Suprapubic skin (tissue), 4 donors: ENCODE measurements around the gene DAB1. TPM values are rescaled to one million over a fixed set of nuclear protein-coding genes. Genes with fewer than 3 reads are reported as not detected.

ENCODE experiments used
- DNase-seq, 2 donors: peaks; one replicate each; pipeline ENCODE4 v3.0.0-alpha.2; 2019; ENCODE audit warnings: low spot score in 2 of 2
- H3K27ac ChIP-seq: fragments of 200-600 bp; sonication (generic); one replicate; pipeline ENCODE4 v1.5.1; 2019
- H3K27me3 ChIP-seq: fragments of 200-600 bp; sonication (generic); one replicate; pipeline ENCODE4 v1.5.1; 2019
- H3K36me3 ChIP-seq: fragments of 200-600 bp; sonication (generic); one replicate; pipeline ENCODE4 v1.5.1; 2019
- H3K4me1 ChIP-seq: fragments of 200-600 bp; sonication (generic); one replicate; pipeline ENCODE4 v1.5.1; 2019
- H3K4me3 ChIP-seq: fragments of 200-600 bp; sonication (generic); one replicate; pipeline ENCODE4 v1.5.1; 2019; ENCODE audit warnings: mild to moderate bottlenecking
- H3K9me3 ChIP-seq: fragments of 200-600 bp; sonication (generic); one replicate; pipeline ENCODE4 v1.5.1; 2019
- EP300 ChIP-seq: sonication (generic); formaldehyde crosslinking; IDR thresholded peaks from one replicate; pipeline ENCODE4 v1.6.1; 2017; ENCODE audit warnings: antibody characterized with exemption
- POLR2A ChIP-seq, 2 donors: fragments of 450-650 bp; IDR thresholded peaks; one replicate each; pipeline ENCODE4 v1.6.1; 2017; ENCODE audit warnings: antibody characterized with exemption in 2 of 2, mild to moderate bottlenecking in 2 of 2, moderate library complexity in 2 of 2
- POLR2AphosphoS5 ChIP-seq, 3 donors: sonication (generic); formaldehyde crosslinking; IDR thresholded peaks; one replicate each; pipeline ENCODE4 v1.6.1; 2017; ENCODE audit warnings: antibody characterized with exemption in 3 of 3
- WGBS: methylation state at CpG from one replicate; pipeline ENCODE4 v1.1.5; 2018; 5-methylcytosine and 5-hydroxymethylcytosine counted together
- total RNA-seq, 4 donors: library from RNA; depleted of rRNA; stranded (reverse); fragments of >200 nt; gene quantifications; one replicate each; pipeline ENCODE4 v1.1.0, GENCODE V29; 2016
- TF ChIP-seq, protein P1 (sequence below), 2 donors: fragments of 200-600 bp in 1 of 2; fragments of 450-650 bp in 1 of 2; sonication (generic) in 1 of 2; IDR thresholded peaks; one replicate each; pipeline ENCODE4 v1.5.1; 2016 to 2019; ENCODE audit warnings: antibody characterized with exemption in 2 of 2, mild to moderate bottlenecking in 1 of 2, moderate library complexity in 1 of 2

Gene DAB1
- total RNA-seq, 4 donors from 2014 or later: 0.17 to 1.0 (median 0.30) TPM

DNA sequence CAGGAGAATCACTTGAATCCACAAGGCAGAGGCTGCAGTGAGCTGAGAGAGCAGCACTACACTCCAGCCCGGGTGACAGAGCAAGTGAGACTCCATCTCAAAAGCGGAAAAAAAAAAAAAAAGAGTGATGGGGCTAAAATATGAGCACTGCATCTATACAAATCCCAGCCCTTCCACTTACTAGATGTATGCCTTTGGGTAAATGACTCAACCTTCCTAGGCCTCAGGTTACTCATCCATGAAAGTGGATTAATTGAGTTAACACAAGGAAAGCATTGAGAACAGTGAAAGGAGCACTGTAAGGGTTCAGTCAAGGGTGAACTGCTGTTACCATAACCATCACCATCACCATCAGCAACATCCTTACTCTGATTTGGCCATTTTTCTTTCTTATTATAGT is 231.6 kb downstream of the DAB1 start:
- TF ChIP-seq EP300 (no peak), POLR2AphosphoS5 (IDR thresholded peaks at IDR 0.05) (no peak), POLR2A (IDR thresholded peaks at IDR 0.05) (no peak)
- TF ChIP-seq, protein P1, sequence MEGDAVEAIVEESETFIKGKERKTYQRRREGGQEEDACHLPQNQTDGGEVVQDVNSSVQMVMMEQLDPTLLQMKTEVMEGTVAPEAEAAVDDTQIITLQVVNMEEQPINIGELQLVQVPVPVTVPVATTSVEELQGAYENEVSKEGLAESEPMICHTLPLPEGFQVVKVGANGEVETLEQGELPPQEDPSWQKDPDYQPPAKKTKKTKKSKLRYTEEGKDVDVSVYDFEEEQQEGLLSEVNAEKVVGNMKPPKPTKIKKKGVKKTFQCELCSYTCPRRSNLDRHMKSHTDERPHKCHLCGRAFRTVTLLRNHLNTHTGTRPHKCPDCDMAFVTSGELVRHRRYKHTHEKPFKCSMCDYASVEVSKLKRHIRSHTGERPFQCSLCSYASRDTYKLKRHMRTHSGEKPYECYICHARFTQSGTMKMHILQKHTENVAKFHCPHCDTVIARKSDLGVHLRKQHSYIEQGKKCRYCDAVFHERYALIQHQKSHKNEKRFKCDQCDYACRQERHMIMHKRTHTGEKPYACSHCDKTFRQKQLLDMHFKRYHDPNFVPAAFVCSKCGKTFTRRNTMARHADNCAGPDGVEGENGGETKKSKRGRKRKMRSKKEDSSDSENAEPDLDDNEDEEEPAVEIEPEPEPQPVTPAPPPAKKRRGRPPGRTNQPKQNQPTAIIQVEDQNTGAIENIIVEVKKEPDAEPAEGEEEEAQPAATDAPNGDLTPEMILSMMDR (IDR thresholded peaks at IDR 0.05): no peak
- H3K27ac ChIP-seq: no peak overlapping the region
- H3K9me3 ChIP-seq: no peaks in the 10 kb centered on the region
- 94% methylated on average over 2 of the region's 2 CpGs for WGBS
- DNase-seq: no peak
- H3K36me3 ChIP-seq: no peaks in the 10 kb centered on the region
- no peaks in the 10 kb centered on the region for H3K4me1 ChIP-seq
- no peaks in the 10 kb centered on the region for H3K27me3 ChIP-seq
- H3K4me3 ChIP-seq: no peak overlapping the region

DNA sequence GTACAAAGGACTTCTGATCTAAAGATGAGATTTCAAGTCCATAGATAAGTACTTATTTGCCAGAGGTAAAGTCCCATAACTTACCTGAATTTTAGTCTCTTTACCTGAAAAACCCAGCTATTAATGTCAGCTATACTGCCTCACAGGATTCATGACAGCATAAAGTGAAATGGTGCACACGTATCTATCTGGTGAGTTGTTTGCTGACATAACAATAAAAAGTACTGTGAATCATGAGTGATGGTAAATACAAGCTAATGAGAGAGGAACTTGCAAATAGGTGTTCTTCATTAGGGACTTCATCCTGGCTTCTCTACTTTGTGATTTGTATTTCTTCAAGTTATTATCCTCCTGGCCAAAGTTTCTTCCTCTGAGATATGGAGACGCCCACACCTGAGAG is 233.0 kb downstream of the DAB1 start:
- TF ChIP-seq, protein P1 (IDR thresholded peaks at IDR 0.05): no peak
- no peak for TF ChIP-seq POLR2A (IDR thresholded peaks at IDR 0.05)
- TF ChIP-seq EP300: no peak
- no peak for TF ChIP-seq POLR2AphosphoS5 (IDR thresholded peaks at IDR 0.05)

DNA sequence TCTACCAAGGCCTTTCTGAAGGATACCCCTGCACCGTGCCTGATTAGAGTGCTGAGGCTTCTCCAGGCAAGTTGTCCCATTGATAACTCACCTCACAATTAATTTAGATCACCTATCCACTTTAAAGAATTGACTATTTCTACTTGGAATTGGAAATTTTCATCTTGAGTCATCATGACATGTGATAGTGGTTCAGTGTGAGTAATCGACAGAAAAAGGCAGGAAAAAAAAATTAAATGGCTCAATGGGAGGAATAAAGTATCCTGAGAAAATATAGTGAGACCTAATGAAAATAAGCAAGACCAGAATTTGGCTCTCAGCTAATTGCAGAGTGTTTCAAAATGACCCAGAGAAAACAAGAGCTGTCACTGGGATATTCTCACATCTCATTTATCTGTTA is 235.7 kb downstream of the DAB1 start:
- 80% methylated on average over 2 of the region's 2 CpGs for whole genome bisulfite sequencing
- TF ChIP-seq, protein P1 (IDR thresholded peaks at IDR 0.05): no peak
- TF ChIP-seq EP300 (no peak), POLR2AphosphoS5 (IDR thresholded peaks at IDR 0.05) (no peak), POLR2A (IDR thresholded peaks at IDR 0.05) (no peak)
- DNase-seq: no peak

More for the DNA sequence above, 233.0 kb downstream of the DAB1 start:
- Histone ChIP-seq H3K27me3 (no peaks in the 10 kb centered on the region), H3K27ac (no peak overlapping the region), H3K9me3 (no peaks in the 10 kb centered on the region), H3K4me1 (no peaks in the 10 kb centered on the region), H3K4me3 (no peak overlapping the region), H3K36me3 (no peaks in the 10 kb centered on the region)
- WGBS: 89% methylated on average over 2 of the region's 2 CpGs
- DNase-seq: no peak

DNA sequence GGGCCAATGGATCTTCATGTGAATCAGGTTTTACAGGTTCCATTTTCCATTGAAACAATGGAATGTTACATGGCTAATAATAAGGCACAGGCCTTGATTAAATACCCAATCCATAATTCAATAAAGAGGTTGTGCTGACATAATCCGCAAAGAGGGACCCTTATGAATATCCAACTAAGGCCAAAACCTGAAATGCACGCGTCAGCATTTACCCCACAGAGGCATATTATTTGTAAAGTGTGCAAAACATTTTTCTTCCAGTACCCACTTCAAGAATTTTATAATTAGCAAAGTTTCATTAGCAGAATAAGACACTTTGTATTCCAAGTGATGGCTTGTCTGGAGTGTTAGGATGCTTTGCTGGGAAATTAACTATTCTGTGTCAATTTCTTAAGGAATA is 237.4 kb downstream of the DAB1 start:
- WGBS: 98% methylated on average over 3 of the region's 3 CpGs
- no peak for DNase-seq
- no peaks in the 10 kb centered on the region for H3K36me3 ChIP-seq
- TF ChIP-seq EP300: no peak
- TF ChIP-seq, protein P1 (IDR thresholded peaks at IDR 0.05): no peak
- TF ChIP-seq POLR2AphosphoS5 (IDR thresholded peaks at IDR 0.05): no peak
- no peak for TF ChIP-seq POLR2A (IDR thresholded peaks at IDR 0.05)
- H3K27ac ChIP-seq: no peak overlapping the region
- H3K9me3 ChIP-seq: no peaks in the 10 kb centered on the region
- H3K27me3 ChIP-seq: peaks cover 3% of the 10 kb centered on the region
- no peaks in the 10 kb centered on the region for H3K4me1 ChIP-seq
- H3K4me3 ChIP-seq: no peak overlapping the region

More for the DNA sequence above, 235.7 kb downstream of the DAB1 start:
- no peaks in the 10 kb centered on the region for H3K36me3 ChIP-seq
- H3K4me3 ChIP-seq: no peak overlapping the region
- H3K4me1 ChIP-seq: no peaks in the 10 kb centered on the region
- peaks cover 3% of the 10 kb centered on the region for H3K27me3 ChIP-seq
- no peaks in the 10 kb centered on the region for H3K9me3 ChIP-seq
- no peak overlapping the region for H3K27ac ChIP-seq

DNA sequence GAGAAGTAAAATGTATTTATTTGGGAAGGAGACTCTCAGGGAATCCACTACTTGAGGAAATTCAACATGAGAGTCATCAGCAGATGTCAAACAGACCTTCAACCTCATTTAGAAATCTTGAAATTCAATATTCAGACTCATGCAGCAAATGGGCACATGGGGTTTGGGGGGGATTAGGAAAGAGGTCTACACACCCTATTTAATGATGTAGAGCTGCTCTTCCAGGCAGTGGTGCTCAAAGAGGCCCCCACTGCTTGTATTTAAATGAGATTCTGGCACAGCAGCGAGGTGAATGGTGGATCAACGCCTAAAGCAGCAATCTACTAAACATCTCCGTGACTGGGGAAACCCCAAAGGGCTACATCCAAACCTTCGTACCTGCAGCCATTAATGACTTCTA is 244.9 kb downstream of the DAB1 start:
- Histone ChIP-seq H3K4me1 (no peaks in the 10 kb centered on the region), H3K4me3 (no peak overlapping the region), H3K9me3 (no peaks in the 10 kb centered on the region), H3K27me3 (no peaks in the 10 kb centered on the region), H3K36me3 (no peaks in the 10 kb centered on the region), H3K27ac (no peak overlapping the region)
- TF ChIP-seq POLR2A (IDR thresholded peaks at IDR 0.05) (no peak), POLR2AphosphoS5 (IDR thresholded peaks at IDR 0.05) (no peak), EP300 (no peak)
- TF ChIP-seq, protein P1 (IDR thresholded peaks at IDR 0.05): no peak
- DNase-seq: no peak
- WGBS: 59% methylated on average over 4 of the region's 4 CpGs
